GM23338 (cell line): Measurements from ENCODE around the gene NWD2. TPM values are rescaled to one million over a fixed set of nuclear protein-coding genes. Genes with fewer than 3 reads are reported as not detected.

Source experiments
- ATAC-seq: fragments of 200-7000 bp; cut with Tn5 transposase; 3 replicates; pipeline ENCODE4 v1.9.1; 2020
- DNase-seq: peaks from one replicate; pipeline ENCODE4 v3.0.0-alpha.2; 2015; ENCODE audit warnings: low spot score
- H2AFZ ChIP-seq: fragments of 200-600 bp; sonication (generic); 2 replicates; pipeline ENCODE4 v1.8.0; 2016; ENCODE audit warnings: antibody characterized with exemption, mild to moderate bottlenecking, moderate library complexity
- H3F3A ChIP-seq: fragments of 200-600 bp; sonication (generic); replicated peaks from 2 replicates; pipeline ENCODE4 v1.8.0; 2017; ENCODE audit warnings: antibody characterized with exemption, mixed run types, low read depth
- H3K27ac ChIP-seq: fragments of 200-600 bp; sonication (generic); 2 replicates; pipeline ENCODE4 v1.6.1; 2016; ENCODE audit warnings: low read depth
- H3K27me3 ChIP-seq: fragments of 200-600 bp; sonication (generic); 2 replicates; pipeline ENCODE4 v1.8.0; 2016; ENCODE audit warnings: mild to moderate bottlenecking, mixed run types, moderate library complexity; ENCODE audit not compliant: insufficient read depth
- H3K36me3 ChIP-seq: fragments of 200-600 bp; sonication (generic); 2 replicates; pipeline ENCODE4 v1.8.0; 2016; ENCODE audit warnings: mild to moderate bottlenecking; ENCODE audit not compliant: insufficient read depth
- H3K4me1 ChIP-seq: fragments of 200-600 bp; sonication (generic); 2 replicates; pipeline ENCODE4 v1.8.0; 2016; ENCODE audit warnings: mild to moderate bottlenecking, moderate library complexity; ENCODE audit not compliant: insufficient read depth
- H3K4me2 ChIP-seq: fragments of 200-600 bp; sonication (generic); 2 replicates; pipeline ENCODE4 v1.7.1; 2017; ENCODE audit warnings: mixed run types
- H3K4me3 ChIP-seq: fragments of 200-600 bp; sonication (generic); 2 replicates; pipeline ENCODE4 v1.6.1; 2016; ENCODE audit warnings: mixed run types
- H3K79me2 ChIP-seq: fragments of 200-600 bp; sonication (generic); replicated peaks from 2 replicates; pipeline ENCODE4 v1.8.0; 2017; ENCODE audit warnings: mild to moderate bottlenecking; ENCODE audit not compliant: insufficient read depth
- H3K9me2 ChIP-seq: fragments of 200-600 bp; sonication (generic); 2 replicates; pipeline ENCODE4 v1.8.0; 2017; ENCODE audit not compliant: insufficient read depth
- H4K20me1 ChIP-seq: fragments of 200-600 bp; sonication (generic); replicated peaks from 2 replicates; pipeline ENCODE4 v1.8.0; 2017; ENCODE audit warnings: mild to moderate bottlenecking; ENCODE audit not compliant: insufficient read depth
- H3K27ac Mint-ChIP-seq: 2 replicates; pipeline ENCODE4 v1.8.0; 2020; ENCODE audit warnings: inconsistent platforms, mild to moderate bottlenecking, moderate library complexity, mixed read lengths
- H3K27me3 Mint-ChIP-seq: 3 replicates; pipeline ENCODE4 v1.8.0; 2022; ENCODE audit warnings: low read depth, mild to moderate bottlenecking, moderate library complexity, mixed read lengths, inconsistent platforms; ENCODE audit not compliant: insufficient read depth, poor library complexity
- H3K36me3 Mint-ChIP-seq: 3 replicates; pipeline ENCODE4 v1.8.0; 2021; ENCODE audit warnings: low read depth, mild to moderate bottlenecking, inconsistent platforms, moderate library complexity, mixed read lengths
- H3K4me1 Mint-ChIP-seq: 3 replicates; pipeline ENCODE4 v1.8.0; 2020; ENCODE audit warnings: mild to moderate bottlenecking, inconsistent platforms, mixed read lengths
- H3K4me3 Mint-ChIP-seq: 3 replicates; pipeline ENCODE4 v1.8.0; 2021; ENCODE audit warnings: moderate library complexity, mild to moderate bottlenecking, inconsistent platforms, mixed read lengths
- H3K9me3 Mint-ChIP-seq: 3 replicates; pipeline ENCODE4 v1.8.0; 2020; ENCODE audit warnings: moderate library complexity, mild to moderate bottlenecking, inconsistent platforms, mixed read lengths
- CTCF ChIP-seq, 2 experiments: fragments of 200-600 bp in 1 of 2; sonication (generic) in 1 of 2; conservative IDR thresholded peaks; 2 replicates each; pipeline versions ENCODE4 v1.5.1 to v1.6.1; 2016 to 2017; ENCODE audit warnings: antibody characterized with exemption in 2 of 2, low read depth in 2 of 2, mild to moderate bottlenecking in 2 of 2, moderate library complexity in 1 of 2
- EZH2 ChIP-seq: fragments of 200-600 bp; sonication (generic); IDR thresholded peaks from one replicate; pipeline ENCODE4 v1.8.0; 2017; ENCODE audit warnings: antibody characterized with exemption, mild to moderate bottlenecking, low read depth; ENCODE audit not compliant: unreplicated experiment
- EZH2phosphoT487 ChIP-seq: fragments of 200-600 bp; sonication (generic); IDR thresholded peaks from one replicate; pipeline ENCODE4 v1.8.1; 2018; ENCODE audit warnings: antibody characterized with exemption; ENCODE audit not compliant: unreplicated experiment
- STAT1 ChIP-seq: IDR thresholded peaks from one replicate; pipeline ENCODE4 v1.6.1; 2016; ENCODE audit warnings: antibody characterized with exemption; ENCODE audit not compliant: unreplicated experiment
- ZNF114 ChIP-seq: fragments of 250-450 bp; sonication (Bioruptor Pico); IDR thresholded peaks from 2 replicates; pipeline ENCODE4 v1.5.0; 2020; ENCODE audit warnings: mild to moderate bottlenecking, moderate library complexity
- ZNF331 ChIP-seq: fragments of 250-450 bp; sonication (Bioruptor Pico); IDR thresholded peaks from 2 replicates; pipeline ENCODE4 v1.5.0; 2020; ENCODE audit warnings: low read depth, mild to moderate bottlenecking, moderate library complexity
- polyA plus RNA-seq: library from polyadenylated mRNA; unstranded; fragments of >200 nt; fragmentation: Nextera tagmentation; extraction: Ambion mirVana; gene quantifications from 2 replicates; pipeline ENCODE4 v1.2.1, GENCODE V29; 2016
- total RNA-seq: library from RNA; depleted of rRNA; stranded (reverse); fragments of >200 nt; shearing (Covaris generic); gene quantifications from 2 replicates; pipeline ENCODE4 v1.2.3, GENCODE V29; 2014
- TF ChIP-seq, protein P1 (sequence below): fragments of 250-450 bp; sonication (Bioruptor Pico); IDR thresholded peaks from 2 replicates; pipeline ENCODE4 v1.5.0; 2020; ENCODE audit warnings: mild to moderate bottlenecking, moderate library complexity
- TF ChIP-seq, protein P2 (sequence below): IDR thresholded peaks from one replicate; pipeline ENCODE4 v1.6.1; 2018; ENCODE audit warnings: antibody characterized with exemption; ENCODE audit not compliant: unreplicated experiment
- TF ChIP-seq, protein P3 (sequence below): IDR thresholded peaks from 2 replicates; pipeline ENCODE4 v1.6.1; 2016; ENCODE audit warnings: antibody characterized with exemption

Gene NWD2
- total and polyA plus RNA-seq, 2 experiments from 2014 or later, result 0.07 TPM; not detected in 1

GRCh38 chr4:37324546-37324945, 80.0 kb downstream of the NWD2 start (continued):
- TF ChIP-seq, protein P1, sequence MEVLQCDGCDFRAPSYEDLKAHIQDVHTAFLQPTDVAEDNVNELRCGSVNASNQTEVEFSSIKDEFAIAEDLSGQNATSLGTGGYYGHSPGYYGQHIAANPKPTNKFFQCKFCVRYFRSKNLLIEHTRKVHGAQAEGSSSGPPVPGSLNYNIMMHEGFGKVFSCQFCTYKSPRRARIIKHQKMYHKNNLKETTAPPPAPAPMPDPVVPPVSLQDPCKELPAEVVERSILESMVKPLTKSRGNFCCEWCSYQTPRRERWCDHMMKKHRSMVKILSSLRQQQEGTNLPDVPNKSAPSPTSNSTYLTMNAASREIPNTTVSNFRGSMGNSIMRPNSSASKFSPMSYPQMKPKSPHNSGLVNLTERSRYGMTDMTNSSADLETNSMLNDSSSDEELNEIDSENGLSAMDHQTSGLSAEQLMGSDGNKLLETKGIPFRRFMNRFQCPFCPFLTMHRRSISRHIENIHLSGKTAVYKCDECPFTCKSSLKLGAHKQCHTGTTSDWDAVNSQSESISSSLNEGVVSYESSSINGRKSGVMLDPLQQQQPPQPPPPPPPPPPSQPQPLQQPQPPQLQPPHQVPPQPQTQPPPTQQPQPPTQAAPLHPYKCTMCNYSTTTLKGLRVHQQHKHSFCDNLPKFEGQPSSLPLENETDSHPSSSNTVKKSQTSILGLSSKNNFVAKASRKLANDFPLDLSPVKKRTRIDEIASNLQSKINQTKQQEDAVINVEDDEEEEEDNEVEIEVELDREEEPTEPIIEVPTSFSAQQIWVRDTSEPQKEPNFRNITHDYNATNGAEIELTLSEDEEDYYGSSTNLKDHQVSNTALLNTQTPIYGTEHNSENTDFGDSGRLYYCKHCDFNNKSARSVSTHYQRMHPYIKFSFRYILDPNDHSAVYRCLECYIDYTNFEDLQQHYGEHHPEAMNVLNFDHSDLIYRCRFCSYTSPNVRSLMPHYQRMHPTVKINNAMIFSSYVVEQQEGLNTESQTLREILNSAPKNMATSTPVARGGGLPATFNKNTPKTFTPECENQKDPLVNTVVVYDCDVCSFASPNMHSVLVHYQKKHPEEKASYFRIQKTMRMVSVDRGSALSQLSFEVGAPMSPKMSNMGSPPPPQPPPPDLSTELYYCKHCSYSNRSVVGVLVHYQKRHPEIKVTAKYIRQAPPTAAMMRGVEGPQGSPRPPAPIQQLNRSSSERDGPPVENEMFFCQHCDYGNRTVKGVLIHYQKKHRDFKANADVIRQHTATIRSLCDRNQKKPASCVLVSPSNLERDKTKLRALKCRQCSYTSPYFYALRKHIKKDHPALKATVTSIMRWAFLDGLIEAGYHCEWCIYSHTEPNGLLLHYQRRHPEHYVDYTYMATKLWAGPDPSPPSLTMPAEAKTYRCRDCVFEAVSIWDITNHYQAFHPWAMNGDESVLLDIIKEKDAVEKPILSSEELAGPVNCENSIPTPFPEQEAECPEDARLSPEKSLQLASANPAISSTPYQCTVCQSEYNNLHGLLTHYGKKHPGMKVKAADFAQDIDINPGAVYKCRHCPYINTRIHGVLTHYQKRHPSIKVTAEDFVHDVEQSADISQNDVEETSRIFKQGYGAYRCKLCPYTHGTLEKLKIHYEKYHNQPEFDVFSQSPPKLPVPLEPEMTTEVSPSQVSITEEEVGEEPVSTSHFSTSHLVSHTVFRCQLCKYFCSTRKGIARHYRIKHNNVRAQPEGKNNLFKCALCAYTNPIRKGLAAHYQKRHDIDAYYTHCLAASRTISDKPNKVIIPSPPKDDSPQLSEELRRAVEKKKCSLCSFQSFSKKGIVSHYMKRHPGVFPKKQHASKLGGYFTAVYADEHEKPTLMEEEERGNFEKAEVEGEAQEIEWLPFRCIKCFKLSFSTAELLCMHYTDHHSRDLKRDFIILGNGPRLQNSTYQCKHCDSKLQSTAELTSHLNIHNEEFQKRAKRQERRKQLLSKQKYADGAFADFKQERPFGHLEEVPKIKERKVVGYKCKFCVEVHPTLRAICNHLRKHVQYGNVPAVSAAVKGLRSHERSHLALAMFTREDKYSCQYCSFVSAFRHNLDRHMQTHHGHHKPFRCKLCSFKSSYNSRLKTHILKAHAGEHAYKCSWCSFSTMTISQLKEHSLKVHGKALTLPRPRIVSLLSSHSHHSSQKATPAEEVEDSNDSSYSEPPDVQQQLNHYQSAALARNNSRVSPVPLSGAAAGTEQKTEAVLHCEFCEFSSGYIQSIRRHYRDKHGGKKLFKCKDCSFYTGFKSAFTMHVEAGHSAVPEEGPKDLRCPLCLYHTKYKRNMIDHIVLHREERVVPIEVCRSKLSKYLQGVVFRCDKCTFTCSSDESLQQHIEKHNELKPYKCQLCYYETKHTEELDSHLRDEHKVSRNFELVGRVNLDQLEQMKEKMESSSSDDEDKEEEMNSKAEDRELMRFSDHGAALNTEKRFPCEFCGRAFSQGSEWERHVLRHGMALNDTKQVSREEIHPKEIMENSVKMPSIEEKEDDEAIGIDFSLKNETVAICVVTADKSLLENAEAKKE (CRISPR knock-in tag), result no peak
- TF ChIP-seq, protein P2, sequence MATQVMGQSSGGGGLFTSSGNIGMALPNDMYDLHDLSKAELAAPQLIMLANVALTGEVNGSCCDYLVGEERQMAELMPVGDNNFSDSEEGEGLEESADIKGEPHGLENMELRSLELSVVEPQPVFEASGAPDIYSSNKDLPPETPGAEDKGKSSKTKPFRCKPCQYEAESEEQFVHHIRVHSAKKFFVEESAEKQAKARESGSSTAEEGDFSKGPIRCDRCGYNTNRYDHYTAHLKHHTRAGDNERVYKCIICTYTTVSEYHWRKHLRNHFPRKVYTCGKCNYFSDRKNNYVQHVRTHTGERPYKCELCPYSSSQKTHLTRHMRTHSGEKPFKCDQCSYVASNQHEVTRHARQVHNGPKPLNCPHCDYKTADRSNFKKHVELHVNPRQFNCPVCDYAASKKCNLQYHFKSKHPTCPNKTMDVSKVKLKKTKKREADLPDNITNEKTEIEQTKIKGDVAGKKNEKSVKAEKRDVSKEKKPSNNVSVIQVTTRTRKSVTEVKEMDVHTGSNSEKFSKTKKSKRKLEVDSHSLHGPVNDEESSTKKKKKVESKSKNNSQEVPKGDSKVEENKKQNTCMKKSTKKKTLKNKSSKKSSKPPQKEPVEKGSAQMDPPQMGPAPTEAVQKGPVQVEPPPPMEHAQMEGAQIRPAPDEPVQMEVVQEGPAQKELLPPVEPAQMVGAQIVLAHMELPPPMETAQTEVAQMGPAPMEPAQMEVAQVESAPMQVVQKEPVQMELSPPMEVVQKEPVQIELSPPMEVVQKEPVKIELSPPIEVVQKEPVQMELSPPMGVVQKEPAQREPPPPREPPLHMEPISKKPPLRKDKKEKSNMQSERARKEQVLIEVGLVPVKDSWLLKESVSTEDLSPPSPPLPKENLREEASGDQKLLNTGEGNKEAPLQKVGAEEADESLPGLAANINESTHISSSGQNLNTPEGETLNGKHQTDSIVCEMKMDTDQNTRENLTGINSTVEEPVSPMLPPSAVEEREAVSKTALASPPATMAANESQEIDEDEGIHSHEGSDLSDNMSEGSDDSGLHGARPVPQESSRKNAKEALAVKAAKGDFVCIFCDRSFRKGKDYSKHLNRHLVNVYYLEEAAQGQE, result no peak
- no peak for TF ChIP-seq STAT1
- no peak for TF ChIP-seq EZH2

DNA sequence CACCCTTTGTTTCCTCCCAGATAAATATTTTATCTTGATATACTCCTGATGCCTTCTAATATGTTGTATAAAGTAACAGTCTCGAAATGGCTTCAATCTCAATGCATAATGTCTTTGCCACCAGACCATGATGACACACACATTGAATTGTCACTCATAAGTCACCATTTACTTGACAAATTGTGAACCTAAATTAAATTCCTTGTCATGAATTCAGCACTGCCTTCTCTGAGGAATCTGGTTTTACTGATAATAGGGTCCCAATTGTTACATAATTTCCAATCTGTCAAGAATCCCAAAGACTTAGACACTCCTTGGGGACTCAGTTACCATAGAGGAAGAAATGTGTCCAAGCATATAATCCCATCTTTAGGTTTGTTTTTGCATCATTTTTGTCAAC, 82.3 kb downstream of the NWD2 start:
- TF ChIP-seq ZNF331 (CRISPR knock-in tag) (no peak), CTCF (conservative IDR thresholded peaks at IDR 0.05; ENCODE audit: low read depth in 2 of 2) (no peak), ZNF114 (CRISPR knock-in tag) (no peak), EZH2phosphoT487 (no peak)
- TF ChIP-seq, protein P3, sequence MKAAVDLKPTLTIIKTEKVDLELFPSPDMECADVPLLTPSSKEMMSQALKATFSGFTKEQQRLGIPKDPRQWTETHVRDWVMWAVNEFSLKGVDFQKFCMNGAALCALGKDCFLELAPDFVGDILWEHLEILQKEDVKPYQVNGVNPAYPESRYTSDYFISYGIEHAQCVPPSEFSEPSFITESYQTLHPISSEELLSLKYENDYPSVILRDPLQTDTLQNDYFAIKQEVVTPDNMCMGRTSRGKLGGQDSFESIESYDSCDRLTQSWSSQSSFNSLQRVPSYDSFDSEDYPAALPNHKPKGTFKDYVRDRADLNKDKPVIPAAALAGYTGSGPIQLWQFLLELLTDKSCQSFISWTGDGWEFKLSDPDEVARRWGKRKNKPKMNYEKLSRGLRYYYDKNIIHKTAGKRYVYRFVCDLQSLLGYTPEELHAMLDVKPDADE, result no peak
- H3K27me3 ChIP-seq, result no peaks in the 10 kb centered on the region

More for the DNA sequence above, 82.3 kb downstream of the NWD2 start:
- H3K27me3 Mint-ChIP-seq, result peaks cover 1% of the 10 kb centered on the region
- H3K4me1 Mint-ChIP-seq, result peaks cover 16% of the 10 kb centered on the region
- Histone ChIP-seq H3K4me2 (no peak overlapping the region), H2AFZ (no peak overlapping the region), H3K36me3 (no peaks in the 10 kb centered on the region), H3K9me2 (0 out of 2 replicates have a peak, but pooled peaks cover 5% of the 10 kb centered on the region), H3K4me1 (peaks cover 16% of the 10 kb centered on the region), H3F3A (no peaks in the 10 kb centered on the region), H3K27ac (no peak overlapping the region), H3K79me2 (no peaks in the 10 kb centered on the region), H3K4me3 (no peak overlapping the region), H4K20me1 (no peaks in the 10 kb centered on the region)
- peaks cover 3% of the 10 kb centered on the region; the same call in 1 of the 3 replicates for H3K9me3 Mint-ChIP-seq
- H3K4me3 Mint-ChIP-seq, result no peak overlapping the region
- no peak for ATAC-seq
- DNase-seq, result no peak
- no peak overlapping the region for H3K27ac Mint-ChIP-seq
- no peaks in the 10 kb centered on the region for H3K36me3 Mint-ChIP-seq
